D721Med (cell line): ENCODE results near the gene KCNAB2.

Source experiments
- DNase-seq: peaks from one replicate; pipeline ENCODE4 v3.0.0; 2011; ENCODE audit warnings: low spot score; ENCODE audit not compliant: insufficient read length
- FAIRE-seq: peaks from 2 replicates; lab custom pipeline; 2011; peaks lifted over from hg19 to GRCh38; lab: Jason Lieb, UNC
- CTCF ChIP-seq: IDR thresholded peaks from 2 replicates; pipeline ENCODE4 v1.5.1; 2012; ENCODE audit warnings: mild to moderate bottlenecking, control low read depth; ENCODE audit not compliant: insufficient read depth; ENCODE audit errors: missing control alignments

Gene KCNAB2

DNA sequence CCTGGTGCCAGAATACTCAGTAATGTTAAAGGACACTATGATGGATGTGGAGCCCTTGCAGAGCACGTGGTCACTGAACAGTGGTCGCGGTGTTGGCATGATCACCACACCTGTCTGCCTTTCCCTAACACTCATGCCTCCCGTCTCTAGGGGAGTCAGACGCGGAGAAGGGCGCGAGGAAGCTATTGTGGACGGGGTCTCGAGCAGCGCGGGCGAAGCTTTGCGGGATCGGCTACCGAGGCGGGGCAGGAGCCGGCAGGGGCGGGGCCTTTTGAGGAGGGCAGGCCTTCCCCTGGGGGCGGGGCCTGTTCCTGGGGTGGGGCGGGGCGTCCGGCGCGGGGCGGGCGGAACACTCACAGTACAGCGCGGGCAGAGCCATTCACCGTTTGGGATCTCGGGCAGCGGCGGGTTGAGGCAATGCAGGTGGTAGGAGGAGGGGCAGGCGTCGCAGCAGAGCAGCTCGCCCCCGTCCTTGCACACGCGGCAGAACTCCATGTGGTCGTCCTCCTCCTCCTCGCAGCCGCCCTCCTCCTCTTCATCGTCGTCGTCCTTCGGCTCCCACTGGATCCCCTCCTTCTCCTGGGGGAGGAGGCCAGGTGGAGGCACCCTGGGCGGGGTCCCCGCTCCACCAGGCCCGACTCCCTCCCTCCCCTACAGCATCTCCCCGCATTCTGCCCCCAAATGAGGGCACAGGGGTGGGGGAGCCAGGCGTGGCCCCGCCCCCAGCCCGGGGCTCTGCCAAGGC lies 103.0 kb downstream of the KCNAB2 start:
- FAIRE-seq (no peak), DNase-seq (no peak)
- TF ChIP-seq CTCF, result no peak

- TF ChIP-seq CTCF, result no peak
- DNase-seq, result no peak
- no peak for FAIRE-seq
Measured at GRCh38 chr1:6149597-6149996, 103.9 kb downstream of the KCNAB2 start.

DNA sequence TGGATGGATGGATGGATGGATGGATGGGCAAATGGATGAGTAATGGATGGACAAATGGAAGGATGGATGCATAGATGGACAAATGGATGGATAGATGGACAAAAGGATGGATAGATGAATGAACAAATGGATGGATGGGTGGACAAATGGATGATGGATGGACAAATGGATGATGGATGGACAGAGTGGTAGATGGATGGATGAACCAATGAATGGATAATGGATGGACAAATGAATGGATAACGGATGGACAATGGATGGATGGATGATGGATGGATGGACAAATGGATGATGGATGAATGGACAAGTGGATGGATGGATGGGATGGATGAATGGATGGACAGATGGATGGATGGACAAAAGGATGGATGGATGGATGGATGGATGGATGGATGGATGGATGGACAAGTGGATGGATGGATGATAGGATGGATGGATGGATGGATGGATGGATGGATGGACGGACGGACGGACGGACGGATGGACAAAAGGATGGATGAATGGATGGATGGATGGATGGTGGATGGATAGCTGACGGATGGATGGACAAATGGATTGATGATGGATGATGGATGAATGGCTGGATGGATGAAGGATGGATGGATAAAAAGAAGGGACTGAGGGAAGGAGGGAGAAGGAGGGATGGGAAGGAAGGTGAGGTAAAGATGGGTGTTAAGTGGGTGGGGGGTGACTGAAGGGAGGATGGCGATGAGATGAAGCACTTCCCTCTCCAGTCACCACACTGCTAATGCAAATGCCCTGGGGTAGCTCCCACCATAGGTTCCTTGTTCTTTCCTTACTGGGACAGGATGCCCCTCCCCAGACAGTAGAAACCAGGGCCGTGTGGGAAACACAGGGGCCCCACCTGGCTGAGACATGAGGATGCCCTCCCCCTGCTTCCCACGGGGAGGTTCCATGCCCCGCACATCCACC lies 104.6 kb downstream of the KCNAB2 start:
- FAIRE-seq (no peak), DNase-seq (no peak)
- TF ChIP-seq CTCF, result no peak
